COLO829 (cell line): ENCODE results near the gene SUSD3.

ENCODE experiments used
- DNase-seq: peaks from one replicate; pipeline ENCODE4 v3.0.0; 2012; ENCODE audit warnings: low spot score

Gene SUSD3

DNA sequence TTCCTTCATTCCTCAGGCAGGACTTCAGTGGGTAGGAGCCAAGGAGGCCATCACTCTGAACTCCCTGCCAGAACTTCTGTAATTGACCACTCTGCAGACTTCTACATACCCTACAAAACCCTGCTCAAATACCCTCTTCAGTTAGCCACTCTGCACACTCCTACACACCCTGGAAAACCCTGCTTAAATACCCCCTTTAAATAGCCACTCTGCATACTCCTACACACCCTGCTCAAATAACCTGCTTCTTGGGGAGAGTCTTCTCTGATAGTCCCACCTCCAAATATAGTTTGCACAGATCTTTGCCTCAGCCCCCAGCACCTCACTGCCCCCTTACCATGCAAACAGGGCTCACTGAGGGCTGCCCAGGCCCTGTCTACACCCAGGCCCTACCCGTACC is 18.9 kb downstream of the SUSD3 start:
- DNase-seq, result no peak

DNA sequence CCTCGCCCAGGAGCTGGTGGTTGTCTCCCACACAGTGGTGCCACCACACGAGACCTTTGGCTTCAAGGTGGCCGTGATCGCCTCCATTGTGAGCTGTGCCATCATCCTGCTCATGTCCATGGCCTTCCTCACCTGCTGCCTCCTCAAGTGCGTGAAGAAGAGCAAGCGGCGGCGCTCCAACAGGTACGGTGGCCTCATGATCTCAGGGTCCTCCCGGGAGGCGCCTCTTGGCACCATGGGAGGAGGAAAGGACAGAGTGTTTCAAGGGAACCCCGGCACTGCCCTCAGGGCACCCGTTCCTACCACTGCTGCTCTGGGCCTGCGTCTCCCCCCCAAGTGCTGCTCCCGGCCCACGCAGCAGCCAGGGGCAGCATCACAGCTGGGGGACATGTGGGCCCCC is 19.3 kb downstream of the SUSD3 start:
- DNase-seq, result no peak

DNA sequence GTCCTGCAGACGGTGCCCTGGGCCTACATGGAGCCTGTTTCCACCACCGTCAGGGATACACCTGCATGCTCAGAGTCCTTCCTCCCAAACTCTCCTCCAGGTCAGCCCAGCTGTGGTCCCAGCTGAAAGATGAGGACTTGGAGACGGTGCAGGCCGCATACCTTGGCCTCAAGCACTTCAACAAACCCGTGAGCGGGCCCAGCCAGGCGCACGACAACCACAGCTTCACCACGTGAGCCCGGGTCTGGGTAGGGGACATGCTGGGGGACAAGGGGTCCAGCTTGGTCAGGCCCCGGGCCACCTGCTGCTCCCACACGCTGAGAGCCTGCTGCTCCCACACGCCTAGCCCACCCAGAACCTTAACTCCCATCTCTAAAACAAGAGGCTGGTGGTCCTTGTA is 20.9 kb downstream of the SUSD3 start:
- DNase-seq, result no peak

DNA sequence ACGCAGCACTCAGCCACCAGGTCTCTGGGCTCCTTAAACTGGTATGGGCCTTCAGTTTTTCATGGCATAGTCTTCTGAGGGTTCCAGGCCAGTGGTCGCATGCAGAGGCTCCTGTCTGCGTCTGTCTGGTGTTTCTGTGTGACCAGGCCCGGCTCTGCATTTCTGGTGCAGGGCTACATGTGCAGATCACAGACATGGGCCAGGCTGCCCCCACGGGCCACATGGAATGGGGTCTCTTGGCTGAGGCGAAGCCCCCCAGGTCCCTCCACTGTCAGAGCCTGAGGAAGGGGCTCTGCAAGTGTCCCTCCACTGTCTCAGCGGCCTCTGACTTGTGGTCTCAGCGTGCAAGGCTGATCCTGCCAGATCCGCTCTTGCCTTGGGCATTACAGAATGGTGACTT is 21.9 kb downstream of the SUSD3 start:
- no peak for DNase-seq

DNA sequence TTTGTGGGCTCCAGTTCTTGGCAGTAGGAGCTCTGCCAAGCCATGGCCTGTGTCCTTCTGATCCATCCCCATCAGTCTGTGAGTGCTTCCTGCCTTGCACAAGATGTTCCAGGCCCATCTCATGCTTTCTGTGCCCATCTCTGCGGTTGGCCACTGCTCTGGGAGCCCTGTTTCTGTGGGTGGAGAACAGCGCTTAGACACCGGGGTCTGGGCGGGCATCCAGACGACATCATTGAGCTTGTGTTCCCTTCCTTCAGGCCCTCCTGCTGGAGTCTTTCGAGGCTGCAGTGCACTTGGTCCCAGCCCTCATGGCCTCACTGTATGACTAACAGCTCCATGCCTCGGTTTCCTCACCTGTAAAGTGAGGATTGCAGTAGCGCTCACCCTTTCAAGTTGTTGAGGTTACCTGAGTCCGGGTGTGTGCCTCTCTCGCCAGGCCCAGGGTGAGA is 22.6 kb downstream of the SUSD3 start:
- no peak for DNase-seq

DNA sequence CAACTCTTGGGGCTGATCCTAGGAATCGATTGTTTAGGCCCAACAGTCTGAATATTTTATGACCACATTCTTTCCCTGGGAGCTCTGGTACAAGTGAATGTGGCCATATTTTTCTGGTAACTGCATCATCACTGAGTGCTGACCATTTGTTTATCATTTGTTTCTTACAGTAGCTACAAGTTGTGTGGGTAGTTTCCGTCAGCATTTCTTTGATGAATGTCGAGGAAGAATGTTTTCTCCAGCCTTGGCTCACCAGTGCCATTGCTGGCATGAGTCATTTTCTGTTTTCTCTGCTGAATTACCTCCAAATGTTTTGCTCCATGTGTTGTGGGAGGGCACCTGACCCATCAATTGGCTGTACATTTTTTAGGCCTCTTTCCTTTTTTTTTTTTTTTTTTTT is 23.4 kb downstream of the SUSD3 start:
- DNase-seq, result no peak

DNA sequence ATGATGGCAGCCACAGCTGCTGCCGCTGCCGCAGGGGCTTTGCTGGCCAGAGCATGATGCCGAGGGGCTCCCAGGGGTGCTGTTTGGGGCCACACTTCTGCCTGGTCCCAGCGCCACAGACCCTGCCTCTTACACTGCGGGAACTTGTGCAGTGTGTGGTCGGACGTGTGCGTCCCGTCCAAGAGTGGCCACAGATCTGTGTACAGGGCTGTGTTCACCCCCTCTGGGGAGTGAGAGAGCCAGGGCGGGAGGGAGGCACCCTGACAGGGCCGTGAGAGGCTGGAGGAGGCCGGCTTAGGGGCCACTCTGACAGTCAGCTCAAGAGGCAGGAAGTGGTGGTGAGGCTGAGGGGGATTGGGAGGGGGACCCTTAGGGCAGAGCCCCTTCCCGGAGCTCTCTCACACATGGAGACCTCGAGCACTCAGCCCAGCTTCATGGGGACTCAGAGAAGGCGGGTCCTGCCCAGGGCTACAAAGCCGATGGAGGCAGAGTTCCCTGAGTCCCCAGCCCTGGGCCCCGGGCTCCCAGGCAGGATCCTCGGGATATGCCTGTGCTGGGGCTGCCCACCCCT is 24.4 kb downstream of the SUSD3 start:
- no peak for DNase-seq

DNA sequence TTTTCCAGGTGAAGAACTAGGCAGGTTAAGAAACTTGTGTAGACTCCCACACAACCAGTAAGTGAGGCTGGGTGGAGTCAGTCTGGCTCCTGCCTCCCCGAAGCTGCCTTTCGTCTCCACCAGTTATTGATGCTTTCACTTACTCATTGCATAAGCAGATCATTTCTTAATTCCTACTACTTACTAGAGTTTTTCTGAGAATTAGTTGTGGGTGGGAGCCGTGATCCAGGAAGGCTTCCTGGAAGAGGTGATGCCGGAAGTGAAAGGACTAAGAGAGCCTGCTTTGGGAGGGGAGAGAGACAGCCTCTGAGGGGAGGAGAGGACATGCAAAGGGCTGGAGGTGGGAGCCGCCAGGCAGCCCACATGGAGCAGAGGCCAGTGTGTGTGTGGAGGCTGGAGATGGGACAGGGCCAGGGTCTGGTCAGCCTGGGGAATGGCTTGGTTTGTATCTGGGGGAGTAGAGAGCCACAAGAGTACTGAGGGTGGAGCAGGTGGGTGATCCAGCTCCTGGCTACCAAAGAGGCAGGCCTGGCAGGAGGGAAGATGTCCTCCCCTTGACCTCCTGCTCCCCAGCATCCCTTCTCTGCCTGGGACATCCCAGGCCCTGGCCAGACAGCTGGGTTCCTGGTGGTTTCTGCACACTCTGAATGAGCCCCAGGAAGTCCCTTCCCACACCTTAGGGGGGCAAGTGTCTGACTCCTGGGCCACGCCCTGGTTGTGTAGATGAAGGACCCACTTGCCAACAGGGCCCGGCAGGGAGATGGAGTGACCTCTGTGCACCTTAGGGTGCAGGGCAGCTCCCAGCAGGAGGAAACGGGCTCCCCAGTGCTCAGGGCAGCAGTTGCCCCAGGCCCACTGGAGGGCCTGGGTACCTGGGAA is 25.3 kb downstream of the SUSD3 start:
- DNase-seq, result no peak

DNA sequence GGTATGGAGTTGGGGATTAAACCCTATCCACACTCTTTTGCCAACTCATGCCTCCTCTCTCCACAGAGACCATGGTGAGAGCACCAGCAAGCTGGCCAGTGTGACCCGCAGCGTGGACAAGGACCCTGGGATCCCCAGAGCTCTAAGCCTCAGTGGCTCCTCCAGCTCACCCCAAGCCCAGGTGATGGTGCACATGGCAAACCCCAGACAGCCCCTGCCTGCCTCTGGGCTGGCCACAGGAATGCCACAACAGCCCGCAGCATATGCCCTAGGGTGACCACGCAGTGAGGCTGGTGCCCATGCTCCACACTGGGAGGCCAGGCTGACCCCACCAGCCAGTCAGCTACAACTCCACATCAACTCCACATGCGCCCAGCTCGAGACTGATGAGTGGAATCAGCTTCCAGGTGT is 26.0 kb downstream of the SUSD3 start:
- DNase-seq, result no peak

DNA sequence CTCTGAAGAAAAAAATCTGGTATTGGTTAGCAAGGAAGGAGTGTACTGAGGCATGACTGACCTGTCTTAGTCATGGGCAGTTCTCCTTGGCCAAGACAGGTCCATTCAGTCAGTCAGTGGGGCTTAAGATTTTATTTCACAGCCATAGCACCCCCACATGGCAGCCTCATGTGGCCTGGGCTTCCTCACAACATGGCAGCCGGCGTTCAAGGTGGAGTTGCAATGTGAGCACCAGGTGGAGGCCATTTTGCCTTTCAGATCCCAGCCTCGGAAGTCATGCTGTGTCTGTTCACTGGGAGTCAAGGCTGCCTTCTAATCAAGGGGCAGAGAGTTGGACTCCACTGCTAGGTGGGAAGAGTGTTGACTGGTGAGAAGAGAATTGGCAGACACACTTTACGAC is 27.2 kb downstream of the SUSD3 start:
- no peak for DNase-seq

DNA sequence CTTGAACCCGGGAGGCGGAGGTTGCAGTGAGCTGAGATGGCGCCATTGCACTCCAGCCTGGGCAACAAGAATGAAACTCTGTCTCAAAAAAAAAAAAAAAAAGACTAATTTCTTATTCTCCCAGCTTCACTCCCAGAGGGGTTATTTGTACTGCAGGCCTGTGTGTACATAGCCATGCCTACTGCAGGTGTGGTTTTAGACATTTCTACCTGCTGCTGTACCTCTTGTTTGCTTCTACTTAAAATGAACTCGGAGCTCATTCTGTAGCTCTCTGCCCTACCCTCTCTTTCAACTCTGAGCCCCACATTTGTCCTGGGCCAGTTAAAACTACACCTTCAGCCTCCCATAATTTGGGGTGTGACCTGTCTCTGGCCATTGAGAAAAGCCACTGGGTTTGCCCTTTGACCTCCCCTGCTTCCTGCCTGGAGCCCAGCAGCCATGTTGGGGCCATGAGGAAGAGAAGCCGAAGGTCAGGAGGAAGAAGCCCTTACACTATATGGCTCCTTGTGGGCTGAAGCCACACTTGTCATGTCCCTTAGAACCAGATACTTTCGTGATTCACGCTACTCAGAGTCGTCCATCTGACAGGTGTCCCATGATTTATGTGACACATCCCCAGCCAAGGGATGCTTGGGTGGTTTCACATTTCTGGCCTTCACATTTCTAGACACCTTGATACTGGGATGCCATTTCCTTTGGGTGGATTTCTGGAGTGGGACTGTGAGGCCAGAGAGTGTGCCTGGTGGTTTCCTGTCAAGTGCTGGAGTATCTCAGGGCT is 28.1 kb downstream of the SUSD3 start:
- DNase-seq, result no peak

DNA sequence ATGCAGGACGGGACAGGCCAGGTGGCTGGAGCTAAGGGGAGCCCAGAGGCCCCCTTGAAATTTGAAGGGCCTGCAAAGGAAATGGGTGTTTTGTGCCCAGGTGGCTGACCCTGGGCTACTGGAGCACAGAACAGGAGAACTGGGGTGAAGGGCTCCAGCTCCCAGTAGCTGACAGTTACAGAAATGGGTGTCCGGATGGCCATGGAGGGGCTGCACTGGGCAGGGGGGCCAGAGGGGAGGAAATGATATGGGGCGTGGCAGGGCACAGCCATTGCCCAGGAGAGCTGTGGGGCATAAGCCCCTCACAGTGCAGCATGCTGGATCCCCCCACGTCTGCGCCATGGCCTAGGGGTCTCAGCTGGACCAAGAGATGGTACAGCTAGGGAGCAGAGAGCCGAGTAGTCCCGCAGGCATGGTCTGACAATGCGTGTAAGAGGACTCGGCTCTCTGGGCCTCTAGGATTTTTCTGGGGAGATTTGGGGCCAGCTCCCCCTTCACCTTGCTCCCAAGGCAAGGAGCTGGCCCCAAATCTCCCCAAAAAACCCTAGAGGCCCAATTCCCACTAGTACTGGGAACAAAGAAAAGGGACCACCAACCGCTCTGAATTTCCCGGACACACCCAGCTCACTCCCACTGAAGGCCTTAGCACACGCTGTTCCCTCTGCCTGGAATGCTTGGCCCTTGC is 29.6 kb downstream of the SUSD3 start:
- no peak for DNase-seq

DNA sequence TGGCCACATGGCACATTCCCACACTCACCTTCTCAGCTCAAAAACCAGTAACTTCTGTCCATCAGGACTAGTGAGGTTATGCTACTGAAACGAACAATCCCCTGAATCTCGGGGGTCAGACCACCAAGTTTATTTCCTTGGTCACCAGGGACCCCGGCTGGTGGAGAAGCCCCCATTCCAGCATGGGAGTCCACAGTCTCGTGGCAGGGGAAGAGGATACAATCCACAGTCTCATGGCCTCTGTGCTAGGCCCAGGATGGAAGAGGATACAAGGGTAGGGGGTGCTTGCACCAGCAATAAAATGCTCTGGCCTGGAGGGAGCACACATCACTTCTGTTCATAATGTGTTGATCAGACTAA is 30.1 kb downstream of the SUSD3 start:
- no peak for DNase-seq

DNA sequence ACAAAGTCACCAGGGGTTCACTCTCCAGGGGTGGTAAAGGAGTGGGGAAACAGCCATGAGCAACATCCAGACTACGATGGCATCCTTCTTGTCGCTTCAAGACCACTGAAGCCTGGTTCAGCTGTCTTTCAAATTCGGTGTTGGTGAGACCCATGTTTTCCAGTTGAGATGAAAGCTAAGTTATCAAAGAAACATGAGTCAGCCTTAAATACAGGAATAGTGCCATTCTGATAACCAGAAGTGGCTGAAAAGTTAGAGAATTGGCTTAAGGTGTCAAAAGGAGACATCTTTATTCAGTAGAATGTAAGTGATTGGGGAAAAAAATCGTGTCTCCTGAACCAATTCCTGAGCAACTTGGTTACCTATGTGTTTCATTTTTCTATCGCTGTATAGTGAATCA is 30.5 kb downstream of the SUSD3 start:
- DNase-seq, result no peak

DNA sequence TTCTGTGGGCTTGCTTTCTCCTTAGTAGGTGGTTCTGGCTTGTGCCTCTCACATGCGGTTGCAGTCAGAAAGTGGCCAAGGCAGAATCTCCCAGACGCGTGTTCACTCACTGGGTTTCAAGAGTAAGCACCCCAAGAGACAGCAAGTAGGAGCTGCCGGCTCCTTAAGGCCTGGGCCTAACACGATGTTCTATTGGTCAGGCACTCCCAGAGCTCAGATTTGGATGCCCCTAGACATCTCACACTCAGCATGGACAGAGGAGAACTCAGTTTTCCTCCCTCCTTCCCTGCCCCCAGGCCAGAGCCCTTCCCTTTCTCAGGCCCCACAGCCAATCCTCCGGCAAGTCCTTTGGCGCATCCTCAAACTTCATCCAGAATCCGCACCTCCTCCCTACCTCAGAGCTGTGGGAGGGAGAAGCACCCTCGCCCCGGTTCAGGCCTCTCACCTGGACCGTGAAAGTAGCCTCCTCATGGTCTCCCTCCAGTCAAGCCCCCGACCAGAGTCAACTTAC is 31.0 kb downstream of the SUSD3 start:
- DNase-seq, result no peak

DNA sequence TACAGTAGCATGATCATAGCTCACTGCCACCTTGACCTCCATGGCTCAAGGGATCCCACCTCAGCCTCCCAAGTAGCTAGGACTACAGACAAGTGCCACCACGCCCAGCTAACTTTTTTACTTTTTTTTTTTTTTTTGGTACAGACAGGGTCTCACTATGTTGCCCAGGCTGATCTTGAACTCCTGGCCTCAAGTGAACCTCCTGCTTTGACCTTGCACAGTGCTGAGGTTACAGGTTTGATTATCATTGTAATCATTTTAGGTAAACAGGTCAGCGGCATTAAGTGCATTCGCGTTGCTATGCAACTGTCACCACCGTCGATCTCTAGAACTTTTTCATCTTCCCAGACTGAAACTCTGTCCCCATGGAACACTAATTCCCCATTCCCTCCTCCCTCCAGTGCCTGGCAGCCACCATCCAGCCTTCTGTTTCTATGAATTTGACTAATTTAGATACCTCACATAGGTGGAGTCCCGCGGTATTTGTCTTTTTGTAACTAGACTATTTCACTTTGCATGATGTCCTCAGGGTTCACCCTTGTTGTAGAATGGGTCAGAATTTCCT is 31.7 kb downstream of the SUSD3 start:
- DNase-seq, result no peak

DNA sequence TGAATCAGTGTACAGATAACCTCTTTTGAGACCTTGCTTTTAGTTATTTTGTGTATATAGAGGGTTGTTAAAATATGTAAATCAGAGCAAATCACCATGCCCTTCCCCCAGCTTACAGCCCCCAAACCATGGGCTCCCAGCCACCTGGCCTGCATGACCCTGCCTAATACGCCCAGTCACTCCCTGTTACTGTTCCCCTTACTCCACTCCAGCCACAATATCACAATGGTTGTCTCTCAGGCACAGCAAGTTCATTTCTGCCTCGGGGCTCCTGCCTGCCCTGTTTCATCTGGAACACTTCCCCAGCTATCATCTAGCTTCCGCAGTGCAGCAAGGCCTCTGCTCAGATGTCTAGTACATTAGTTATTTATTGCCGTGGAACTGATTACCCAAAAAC is 32.6 kb downstream of the SUSD3 start:
- DNase-seq, result no peak

DNA sequence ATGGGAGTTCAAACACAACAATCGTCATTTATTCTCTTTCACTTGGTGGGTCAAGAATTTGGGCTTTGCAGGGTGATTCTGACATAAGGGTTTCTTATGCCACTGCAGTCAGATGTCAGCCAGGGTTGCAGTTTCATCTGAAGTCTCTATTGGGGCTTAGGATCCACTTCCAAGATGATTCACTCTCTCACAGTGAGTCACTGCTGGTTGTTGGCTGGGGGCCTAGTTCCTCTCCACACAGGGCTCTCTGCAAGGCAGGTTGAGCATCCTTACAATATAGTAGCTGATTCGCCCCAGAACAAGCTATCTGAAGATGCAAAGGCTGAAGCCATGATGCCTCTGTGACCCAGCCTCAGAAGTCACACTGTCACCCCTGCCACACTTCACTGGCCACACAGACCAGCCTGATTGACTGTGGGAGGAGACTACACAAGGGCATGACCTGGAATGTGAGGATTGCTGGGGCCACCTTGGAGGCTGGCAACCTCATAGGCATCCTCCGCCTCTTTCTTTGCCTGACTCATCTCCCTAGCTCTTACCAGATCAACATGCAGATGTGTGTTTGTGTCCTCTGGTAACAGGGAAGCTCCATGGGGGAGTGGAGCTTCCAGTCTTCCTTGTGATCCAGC is 33.1 kb downstream of the SUSD3 start:
- DNase-seq, result peak; percentile 44

DNA sequence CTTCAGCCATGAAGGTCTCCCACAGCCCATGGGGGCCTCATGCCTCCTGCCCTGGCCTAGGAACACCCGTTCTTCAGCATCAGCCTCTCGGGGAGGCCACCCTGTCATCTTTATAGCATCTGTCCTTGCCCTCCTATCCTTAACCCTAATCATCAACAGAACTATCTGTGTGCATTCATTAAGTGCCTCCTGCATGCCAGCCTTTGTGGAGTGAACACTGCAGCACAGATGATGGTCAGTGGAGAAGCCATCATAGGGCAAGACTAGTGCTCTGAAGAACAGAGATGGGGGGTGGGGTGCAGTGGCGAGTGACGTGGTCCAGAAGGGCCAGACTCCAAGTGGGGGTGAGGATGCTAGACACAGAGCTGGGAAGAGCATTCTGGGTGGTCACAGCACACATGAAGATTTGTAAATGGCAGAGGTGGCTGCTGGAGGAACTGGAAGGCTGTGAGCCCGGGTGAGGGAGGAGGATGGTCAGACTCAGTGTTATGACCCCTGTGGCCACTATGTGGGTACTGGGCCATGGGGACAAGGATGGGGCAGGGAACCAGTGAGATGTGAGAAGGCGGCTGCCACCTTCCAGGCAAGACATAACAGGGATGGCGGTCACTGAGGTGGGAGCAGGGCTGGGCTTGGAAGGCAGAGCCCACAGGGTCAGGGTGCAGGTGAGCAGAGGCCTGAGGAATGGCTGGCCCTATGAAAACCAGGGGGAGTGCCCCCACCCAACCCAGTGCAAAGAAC is 33.9 kb downstream of the SUSD3 start:
- DNase-seq, result no peak

DNA sequence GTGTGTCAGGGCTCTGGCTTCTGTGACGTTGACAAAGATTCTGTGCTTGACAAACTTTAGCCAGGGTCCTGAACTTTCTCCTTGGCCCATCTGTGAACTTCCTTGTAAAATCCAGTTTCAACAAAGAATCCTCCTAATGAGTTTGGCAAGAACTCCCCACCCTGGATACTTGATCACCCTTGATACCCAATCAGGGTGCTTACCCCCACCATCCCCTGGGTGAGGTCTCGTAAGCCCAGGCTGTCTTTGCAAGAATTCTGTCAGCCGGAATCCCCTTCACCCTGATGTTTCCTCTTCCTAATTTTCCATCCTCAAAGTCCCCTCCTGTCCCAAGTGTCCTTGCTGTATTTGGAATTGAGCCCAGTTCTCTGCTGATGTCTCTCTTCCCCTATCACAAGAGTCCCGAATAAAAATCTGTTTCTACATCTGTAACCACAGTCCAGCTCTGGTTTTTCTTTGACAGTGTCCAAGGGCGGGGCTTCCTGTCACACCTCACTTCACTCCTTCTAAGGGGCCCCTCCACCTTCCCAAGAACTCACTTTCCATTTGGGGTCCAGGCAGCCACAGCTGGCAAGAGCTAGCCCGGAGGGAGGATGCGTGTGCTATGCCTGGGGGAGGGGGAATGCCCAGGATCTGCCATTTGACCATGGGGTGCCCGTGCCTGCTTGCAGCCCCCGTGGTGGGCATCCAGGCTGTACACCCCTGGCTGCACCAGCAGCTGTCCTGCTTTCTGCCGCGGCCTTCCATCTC is 34.8 kb downstream of the SUSD3 start:
- DNase-seq, result no peak
